PC-9 (cell line): ENCODE measurements around the gene GCGR. TPM values are rescaled to one million over a fixed set of nuclear protein-coding genes. Genes with fewer than 3 reads are reported as not detected.

Source experiments
- BruUV-seq: library from RNA; stranded (reverse); fragments of 400-500 nt; replicated peaks from 2 replicates; lab custom pipeline; 2021; lab: Mats Ljungman, UMichigan
- CTCF ChIA-PET: fragments of 300-600 bp; sonication (Branson Sonifier 250); formaldehyde crosslinking; loops from one replicate; lab custom pipeline; 2022; ENCODE audit warnings: antibody characterized with exemption; lab: Charles Lee
- POLR2A ChIA-PET: fragments of 300-600 bp; sonication (Branson Sonifier 250); formaldehyde crosslinking; loops from one replicate; lab custom pipeline; 2022; ENCODE audit warnings: antibody characterized with exemption; ENCODE audit not compliant: unreplicated experiment; lab: Charles Lee
- DNase-seq, 2 experiments: peaks; one replicate each; pipeline versions ENCODE4 v3.0.0 to v3.0.0-alpha.2; 2015 to 2022; ENCODE audit warnings: mixed read lengths in 1 of 2
- H2AFZ ChIP-seq: fragments of 200-600 bp; sonication (generic); 2 replicates; pipeline ENCODE4 v1.8.1; 2017; ENCODE audit warnings: antibody characterized with exemption
- H3F3A ChIP-seq: fragments of 200-600 bp; sonication (generic); 2 replicates; pipeline ENCODE4 v1.8.1; 2017; ENCODE audit warnings: antibody characterized with exemption, mild to moderate bottlenecking, low read depth; ENCODE audit not compliant: insufficient read depth
- H3K27ac ChIP-seq: fragments of 200-600 bp; sonication (generic); 2 replicates; pipeline ENCODE4 v1.6.1; 2016; ENCODE audit warnings: mixed run types
- H3K27me3 ChIP-seq: fragments of 200-600 bp; sonication (generic); 2 replicates; pipeline ENCODE4 v1.6.1; 2016; ENCODE audit warnings: low read depth, mixed run types; ENCODE audit not compliant: insufficient read depth
- H3K36me3 ChIP-seq: fragments of 200-600 bp; sonication (generic); 2 replicates; pipeline ENCODE4 v1.6.1; 2016; ENCODE audit warnings: low read depth, mixed run types
- H3K4me1 ChIP-seq: fragments of 200-600 bp; sonication (generic); replicated peaks from 2 replicates; pipeline ENCODE4 v1.6.1; 2016; ENCODE audit warnings: mixed run types; ENCODE audit not compliant: insufficient read depth
- H3K4me2 ChIP-seq: fragments of 200-600 bp; sonication (generic); 2 replicates; pipeline ENCODE4 v1.6.1; 2017; ENCODE audit warnings: mixed run types
- H3K4me3 ChIP-seq: fragments of 200-600 bp; sonication (generic); 2 replicates; pipeline ENCODE4 v1.6.1; 2016; ENCODE audit warnings: mixed run types
- H3K79me2 ChIP-seq: fragments of 200-600 bp; sonication (generic); 2 replicates; pipeline ENCODE4 v1.6.1; 2017; ENCODE audit warnings: low read depth, mixed run types
- H3K9me2 ChIP-seq: fragments of 200-600 bp; sonication (generic); 2 replicates; pipeline ENCODE4 v1.8.1; 2017; ENCODE audit warnings: mild to moderate bottlenecking; ENCODE audit not compliant: insufficient read depth
- H3K9me3 ChIP-seq: fragments of 200-600 bp; sonication (generic); 2 replicates; pipeline ENCODE4 v1.8.1; 2016; ENCODE audit warnings: low read depth; ENCODE audit not compliant: insufficient read depth
- H4K20me1 ChIP-seq: fragments of 200-600 bp; sonication (generic); 2 replicates; pipeline ENCODE4 v1.8.1; 2017; ENCODE audit not compliant: insufficient read depth
- EZH2 ChIP-seq: fragments of 200-600 bp; sonication (generic); IDR thresholded peaks from 2 replicates; pipeline ENCODE4 v1.8.0; 2017; ENCODE audit warnings: antibody characterized with exemption, low read depth
- intact Hi-C: fragments of 100-400 bp; cut with micrococcal nuclease; formaldehyde crosslinking; loops from one replicate; pipeline ENCODE4 v1.10.0; 2022; ENCODE audit not compliant: unreplicated experiment
- total RNA-seq: library from RNA; stranded (reverse); gene quantifications from 2 replicates; pipeline ENCODE4 v1.2.3, GENCODE V29; 2021
- TF ChIP-seq, protein P1 (sequence below): fragments of 200-600 bp; sonication (generic); conservative IDR thresholded peaks from 2 replicates; pipeline ENCODE4 v1.6.1; 2017; ENCODE audit warnings: mixed run types, antibody characterized with exemption, mild to moderate bottlenecking, moderate library complexity

The GCGR gene
- total RNA-seq, 1 experiment from 2014 or later, result not detected

DNA sequence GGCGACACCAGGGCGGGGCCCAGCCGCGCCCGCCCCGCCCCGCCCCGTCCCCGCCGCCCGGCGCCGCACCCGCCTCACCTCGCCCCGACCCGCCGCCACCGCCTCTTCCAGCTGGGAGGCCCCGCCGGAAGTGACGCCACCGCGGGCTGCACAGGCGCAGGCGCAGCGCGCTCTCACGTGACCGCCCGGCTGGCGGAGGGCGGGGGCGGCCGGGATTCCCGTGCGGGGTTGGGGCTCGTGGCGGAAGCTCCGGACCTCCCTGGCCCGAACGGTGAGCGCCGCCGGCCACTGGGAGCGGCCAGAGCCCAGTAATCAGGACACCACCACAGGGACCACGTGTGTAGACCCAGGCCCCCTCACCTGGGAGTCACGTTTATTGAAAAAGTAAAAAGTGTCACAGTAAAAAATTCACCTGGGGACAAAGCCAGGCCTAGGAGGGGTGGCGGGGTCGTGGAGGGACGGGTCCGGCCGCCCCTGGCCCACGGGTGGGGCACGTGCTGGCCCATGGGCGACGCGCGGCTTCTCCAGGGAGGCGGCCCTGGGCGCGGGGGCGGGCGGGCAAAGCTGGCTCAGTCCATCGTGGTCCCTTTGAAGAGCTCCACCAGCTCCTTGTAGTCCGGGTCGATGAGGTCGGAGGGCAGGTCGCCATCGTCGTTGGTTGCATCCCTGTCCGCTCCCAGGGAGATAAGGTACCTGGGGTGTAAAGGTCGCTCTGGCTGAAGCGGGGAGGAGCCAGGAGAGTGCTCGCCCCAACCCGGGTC is 29.4 kb downstream of the GCGR start, which contains the start of gene MCRIP1:
MCRIP1 (minus strand) TSS at position 132 of the 761 bp plus-strand sequence. CDS start 8,785 bp downstream, outside the sequence.
- BruUV-seq, result no TSS peak
- POLR2A ChIA-PET, result interaction anchor here (0.5 to 1.1 kb wide), 3 partner anchors 16 to 169 kb away, joined by 6 to 7 read pairs (median 6); no protein-coding TSS in a partner anchor

DNA sequence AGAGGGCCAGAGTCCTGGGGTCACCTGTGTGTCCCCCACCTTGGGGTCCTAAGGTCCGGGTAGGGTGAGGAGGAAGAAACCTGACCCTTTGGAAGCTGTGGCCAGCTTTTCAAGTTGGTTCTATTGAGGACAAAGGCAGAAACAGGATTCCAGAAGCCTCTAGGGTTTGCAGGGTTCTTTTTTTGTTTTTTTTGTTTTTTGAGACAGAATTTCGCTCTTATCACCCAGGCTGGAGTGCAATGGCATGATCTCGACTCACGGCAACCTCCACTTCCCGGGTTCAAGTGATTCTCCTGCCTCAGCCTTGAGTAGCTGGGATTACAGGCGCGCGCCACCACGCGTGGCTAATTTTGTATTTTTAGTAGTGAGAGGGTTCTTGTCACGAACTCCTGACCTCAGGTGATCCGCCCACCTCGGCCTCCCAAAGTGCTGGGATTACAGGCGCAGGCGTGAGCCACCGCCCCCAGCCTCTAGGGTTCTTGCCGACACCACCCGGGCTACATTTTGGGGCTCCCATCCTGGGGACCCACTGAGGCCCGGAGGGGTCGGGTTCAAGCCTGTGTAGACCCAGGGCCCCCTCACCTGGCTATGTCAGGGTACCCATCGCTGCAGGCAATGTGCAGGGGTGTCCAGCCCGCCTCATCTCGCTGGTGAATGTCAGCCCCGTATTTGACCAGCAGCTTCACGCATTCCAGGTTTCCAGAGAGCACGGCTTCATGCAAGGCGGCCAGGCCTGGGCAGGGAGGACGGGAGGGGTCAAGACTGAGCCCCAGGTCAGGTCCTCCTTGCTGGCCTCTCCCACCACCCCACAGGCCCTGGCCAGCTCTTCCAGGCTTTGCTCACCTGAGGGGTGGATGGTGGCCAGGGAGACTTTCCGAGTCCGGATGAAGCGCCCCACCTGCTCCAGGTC is 30.2 kb downstream of the GCGR start:
- Histone ChIP-seq H3F3A (peaks cover 4% of the 10 kb centered on the region; the same call in 1 of the 2 replicates), H3K27ac (peak overlapping the region; percentile 68), H3K4me2 (peak overlapping the region; percentile 83), H2AFZ (peak overlapping the region; percentile 89), H3K9me3 (no peaks in the 10 kb centered on the region), H4K20me1 (no peaks in the 10 kb centered on the region), H3K79me2 (peaks cover 6% of the 10 kb centered on the region), H3K27me3 (no peaks in the 10 kb centered on the region), H3K4me3 (peak overlapping the region; percentile 81), H3K36me3 (no peaks in the 10 kb centered on the region), H3K4me1 (no peaks in the 10 kb centered on the region), H3K9me2 (no peaks in the 10 kb centered on the region)
- ChIA-PET CTCF (no interaction called here), POLR2A (no interaction called here)
- BruUV-seq, result TSS peak; percentile 69
- intact Hi-C loops, result loop anchor here (1.0 kb wide), 1 partner anchor 26 kb away; the partner anchor contains the start of gene P4HB
- TF ChIP-seq, protein P1, sequence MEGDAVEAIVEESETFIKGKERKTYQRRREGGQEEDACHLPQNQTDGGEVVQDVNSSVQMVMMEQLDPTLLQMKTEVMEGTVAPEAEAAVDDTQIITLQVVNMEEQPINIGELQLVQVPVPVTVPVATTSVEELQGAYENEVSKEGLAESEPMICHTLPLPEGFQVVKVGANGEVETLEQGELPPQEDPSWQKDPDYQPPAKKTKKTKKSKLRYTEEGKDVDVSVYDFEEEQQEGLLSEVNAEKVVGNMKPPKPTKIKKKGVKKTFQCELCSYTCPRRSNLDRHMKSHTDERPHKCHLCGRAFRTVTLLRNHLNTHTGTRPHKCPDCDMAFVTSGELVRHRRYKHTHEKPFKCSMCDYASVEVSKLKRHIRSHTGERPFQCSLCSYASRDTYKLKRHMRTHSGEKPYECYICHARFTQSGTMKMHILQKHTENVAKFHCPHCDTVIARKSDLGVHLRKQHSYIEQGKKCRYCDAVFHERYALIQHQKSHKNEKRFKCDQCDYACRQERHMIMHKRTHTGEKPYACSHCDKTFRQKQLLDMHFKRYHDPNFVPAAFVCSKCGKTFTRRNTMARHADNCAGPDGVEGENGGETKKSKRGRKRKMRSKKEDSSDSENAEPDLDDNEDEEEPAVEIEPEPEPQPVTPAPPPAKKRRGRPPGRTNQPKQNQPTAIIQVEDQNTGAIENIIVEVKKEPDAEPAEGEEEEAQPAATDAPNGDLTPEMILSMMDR, result no peak
- no peak for DNase-seq

More for the DNA sequence above, 29.4 kb downstream of the GCGR start, which contains the start of gene MCRIP1:
- no peaks in the 10 kb centered on the region for H4K20me1 ChIP-seq
- DNase-seq, result peak; percentile 75 to 98
- H3K9me2 ChIP-seq, result no peaks in the 10 kb centered on the region
- no peaks in the 10 kb centered on the region for H3K27me3 ChIP-seq
- peaks cover 6% of the 10 kb centered on the region for H3K79me2 ChIP-seq
- peaks cover 4% of the 10 kb centered on the region; the same call in 1 of the 2 replicates for H3F3A ChIP-seq
- no peaks in the 10 kb centered on the region for H3K36me3 ChIP-seq
- H3K4me2 ChIP-seq, result peak within 1 kb of the TSS; percentile 83
- H3K4me3 ChIP-seq, result peak within 1 kb of the TSS; percentile 81
- H2AFZ ChIP-seq, result peak within 1 kb of the TSS; percentile 89
- intact Hi-C loops, result loop anchor here (1.0 kb wide), 1 partner anchor 27 kb away; the partner anchor contains the start of gene P4HB
- CTCF ChIA-PET, result no interaction called here
- H3K27ac ChIP-seq, result peak within 1 kb of the TSS; percentile 68
- H3K9me3 ChIP-seq, result no peaks in the 10 kb centered on the region
- TF ChIP-seq EZH2, result no peak
- TF ChIP-seq, protein P1, result no peak
- no peaks in the 10 kb centered on the region for H3K4me1 ChIP-seq

DNA sequence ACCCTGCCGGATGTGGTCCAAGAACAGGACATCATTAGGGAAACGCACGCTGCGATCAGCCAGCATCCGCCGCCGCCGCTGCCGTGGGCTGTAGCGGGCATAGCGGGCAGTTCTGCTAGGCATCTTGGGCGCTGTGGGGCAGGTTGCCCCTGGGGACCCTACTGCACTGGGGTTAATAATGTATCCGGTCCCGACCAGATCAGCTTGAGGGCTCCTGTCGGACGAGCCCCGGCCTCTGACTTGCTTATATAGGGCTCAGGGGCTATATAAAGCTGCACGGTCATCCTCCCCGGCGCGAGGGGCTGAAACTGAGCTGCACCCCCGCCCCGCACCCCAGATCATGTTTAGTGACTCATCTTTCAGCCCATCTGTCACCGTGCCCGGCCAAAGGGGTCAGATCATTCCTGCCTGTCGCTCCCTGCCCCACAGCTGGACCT is 30.9 kb downstream of the GCGR start, which contains the start of gene PPP1R27:
PPP1R27 (minus strand) TSS at position 220 of the 437 bp plus-strand sequence; CDS start at position 123, 97 bp downstream.
- ChIA-PET POLR2A (no interaction called here), CTCF (no interaction called here)
- peak within 1 kb of the TSS; percentile 68; the same call in 1 of the 2 replicates for H3K27ac ChIP-seq
- no peak for DNase-seq
- H3K4me3 ChIP-seq, result peak within 1 kb of the TSS; percentile 81
- no TSS peak for BruUV-seq
- no peaks in the 10 kb centered on the region for H3K27me3 ChIP-seq
- no peaks in the 10 kb centered on the region for H4K20me1 ChIP-seq
- no peaks in the 10 kb centered on the region for H3K36me3 ChIP-seq
- H3K9me3 ChIP-seq, result no peaks in the 10 kb centered on the region
- H2AFZ ChIP-seq, result peak within 1 kb of the TSS; percentile 89
- no peaks in the 10 kb centered on the region for H3K4me1 ChIP-seq
- intact Hi-C loops, result no loop called here
- TF ChIP-seq, protein P1, result no peak
- TF ChIP-seq EZH2, result no peak
- H3K79me2 ChIP-seq, result peaks cover 6% of the 10 kb centered on the region
- H3K4me2 ChIP-seq, result peak within 1 kb of the TSS; percentile 83
- no peaks in the 10 kb centered on the region for H3K9me2 ChIP-seq
- H3F3A ChIP-seq, result peaks cover 4% of the 10 kb centered on the region; the same call in 1 of the 2 replicates
